NCI-H128 (cell line): Measurements from ENCODE around the gene MTRF1.

Experiments used
- DNase-seq: peaks from one replicate; lab custom pipeline; 2025; ENCODE audit not compliant: unreplicated experiment; lab: John Stamatoyannopoulos, UW

The MTRF1 gene

GRCh38 chr13:41224113-41225110, 39.0 kb downstream of the MTRF1 start:
- no peak for DNase-seq

- no peak for DNase-seq
Observed at GRCh38 chr13:41222259-41222852, 41.0 kb downstream of the MTRF1 start.

GRCh38 chr13:41220401-41220800, 43.0 kb downstream of the MTRF1 start:
- no peak for DNase-seq

GRCh38 chr13:41216160-41216559, 47.2 kb downstream of the MTRF1 start:
- no peak for DNase-seq

DNA sequence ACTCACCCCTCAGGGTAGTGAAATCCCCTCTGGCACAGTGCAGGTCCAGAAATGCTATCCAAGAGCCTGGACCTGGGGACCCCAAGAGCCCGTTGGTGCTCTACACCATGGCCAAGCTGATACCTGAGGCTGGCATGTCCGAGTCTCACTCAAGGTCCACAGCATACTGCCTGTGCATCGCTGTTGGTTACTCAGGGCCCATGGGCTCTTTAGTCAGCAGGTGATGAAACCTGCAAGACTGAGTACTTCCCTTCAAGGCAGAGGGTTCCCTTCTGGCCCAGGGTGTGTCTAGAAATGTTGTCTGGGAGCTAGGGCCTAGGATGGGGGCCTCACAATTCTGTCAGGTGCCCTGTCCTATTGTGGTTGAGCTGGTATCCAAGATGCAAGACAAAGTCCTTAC, 49.5 kb downstream of the MTRF1 start:
- DNase-seq: no peak

- no peak for DNase-seq
Observed at GRCh38 chr13:41213316-41213715, 50.1 kb downstream of the MTRF1 start.

- DNase-seq: no peak
Observed at GRCh38 chr13:41212881-41213280, 50.5 kb downstream of the MTRF1 start.

DNA sequence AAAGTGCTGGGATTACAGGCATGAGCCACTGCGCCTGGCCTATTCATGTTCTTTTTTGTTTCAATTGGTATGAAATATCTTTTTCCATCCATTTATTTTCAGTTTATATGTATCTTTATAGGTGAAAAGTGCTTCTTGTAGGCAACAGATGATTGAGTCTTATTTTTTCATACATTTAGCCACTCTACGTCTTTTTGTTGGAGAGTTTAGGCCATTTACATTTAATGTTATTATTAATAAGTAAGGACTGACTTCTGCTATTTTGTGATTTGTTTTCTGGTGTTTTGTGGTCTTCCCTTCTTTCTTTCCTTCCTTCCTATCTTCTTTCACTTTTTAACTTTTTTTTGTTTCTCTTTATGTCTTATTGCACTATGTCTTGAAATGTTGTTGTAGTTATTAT, 52.3 kb downstream of the MTRF1 start:
- DNase-seq: no peak

DNA sequence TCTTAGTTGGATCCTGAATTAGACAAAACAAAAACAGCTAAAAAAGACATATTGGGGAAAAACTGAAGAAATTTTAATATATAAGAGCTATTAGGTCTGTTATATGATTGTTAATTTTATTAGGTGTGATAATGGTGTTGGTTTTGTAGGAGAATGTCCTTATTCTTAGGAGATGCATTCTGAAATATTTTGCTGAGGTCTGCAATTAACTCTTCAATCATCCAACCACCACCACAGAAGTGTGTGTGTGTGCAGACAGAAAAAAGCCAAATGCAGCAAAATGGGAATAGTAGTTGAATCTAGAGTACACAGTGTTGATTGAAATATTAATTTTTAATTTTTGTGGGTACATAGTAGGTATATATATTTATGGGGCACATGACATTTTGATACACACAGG, 56.9 kb downstream of the MTRF1 start:
- DNase-seq: no peak

DNA sequence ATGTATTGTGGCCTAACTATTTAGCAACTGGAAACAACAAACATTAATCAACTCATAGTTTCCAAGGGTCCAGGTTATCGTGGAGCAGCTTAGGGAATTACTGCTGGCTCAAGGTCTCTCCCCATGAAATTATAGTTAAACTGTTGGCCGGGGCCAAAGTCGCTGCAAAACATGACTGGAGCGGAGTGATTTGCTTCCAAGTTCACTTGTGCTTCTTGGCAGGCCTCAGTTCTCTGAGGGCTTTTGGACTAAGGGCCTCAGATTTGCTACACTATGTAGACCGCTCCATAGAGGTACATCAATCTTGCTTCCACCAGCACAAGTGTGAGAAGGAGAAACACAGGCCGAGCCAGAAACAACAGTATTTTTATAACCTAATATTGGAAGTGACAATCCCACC, 59.6 kb downstream of the MTRF1 start:
- DNase-seq: no peak

DNA sequence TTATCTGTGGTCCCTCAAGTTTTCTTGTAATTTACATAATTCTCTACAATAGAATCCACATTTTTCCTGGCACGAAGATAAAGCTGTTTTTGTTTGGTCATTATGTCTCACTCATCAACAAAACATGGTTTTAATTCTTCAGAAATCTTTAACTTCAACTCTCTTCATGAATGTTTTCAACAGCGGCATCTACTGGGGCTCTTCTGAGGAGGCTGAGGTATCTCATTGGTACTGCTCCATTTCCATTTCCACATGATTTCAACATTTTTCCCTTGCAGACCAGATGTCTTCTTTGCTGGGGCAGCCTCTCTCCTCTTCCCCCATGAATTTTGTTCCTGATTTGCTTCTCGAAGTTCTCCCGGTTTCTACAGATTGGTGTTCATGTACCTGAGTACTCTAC, 63.2 kb downstream of the MTRF1 start:
- no peak for DNase-seq

GRCh38 chr13:41199526-41199925, 63.9 kb downstream of the MTRF1 start:
- no peak for DNase-seq

GRCh38 chr13:41199079-41199478, 64.3 kb downstream of the MTRF1 start:
- DNase-seq: no peak

DNA sequence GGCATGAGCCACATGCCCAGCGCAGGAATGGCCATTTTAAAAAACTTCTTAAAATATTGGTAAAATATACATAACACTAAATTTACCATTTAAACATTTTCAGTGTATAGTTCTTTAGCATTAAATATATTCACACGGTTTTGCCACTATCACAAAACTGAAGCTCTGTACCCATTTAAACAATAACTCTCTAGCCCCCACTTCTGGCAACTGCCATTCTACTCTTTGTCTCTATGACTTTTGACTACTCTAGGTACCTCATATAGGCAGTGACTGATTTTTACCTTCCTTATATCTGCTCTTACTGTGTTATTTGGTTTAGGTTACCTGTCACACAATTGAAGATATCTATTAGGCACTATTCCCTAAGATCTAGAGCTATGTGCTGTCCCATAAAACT, 66.8 kb downstream of the MTRF1 start:
- DNase-seq: no peak

GRCh38 chr13:41196011-41196410, 67.4 kb downstream of the MTRF1 start:
- DNase-seq: no peak

GRCh38 chr13:41193919-41194824, 69.2 kb downstream of the MTRF1 start, which contains the start of gene KBTBD7:
Gene KBTBD7, minus strand, starts transcription at chr13:41194569. Its CDS starts 312 bp downstream, at chr13:41194257.
- DNase-seq: peak; percentile 43

- no peak for DNase-seq
Observed at GRCh38 chr13:41193469-41193868, 69.9 kb downstream of the MTRF1 start.

GRCh38 chr13:41188584-41188983, 74.8 kb downstream of the MTRF1 start:
- DNase-seq: no peak

DNA sequence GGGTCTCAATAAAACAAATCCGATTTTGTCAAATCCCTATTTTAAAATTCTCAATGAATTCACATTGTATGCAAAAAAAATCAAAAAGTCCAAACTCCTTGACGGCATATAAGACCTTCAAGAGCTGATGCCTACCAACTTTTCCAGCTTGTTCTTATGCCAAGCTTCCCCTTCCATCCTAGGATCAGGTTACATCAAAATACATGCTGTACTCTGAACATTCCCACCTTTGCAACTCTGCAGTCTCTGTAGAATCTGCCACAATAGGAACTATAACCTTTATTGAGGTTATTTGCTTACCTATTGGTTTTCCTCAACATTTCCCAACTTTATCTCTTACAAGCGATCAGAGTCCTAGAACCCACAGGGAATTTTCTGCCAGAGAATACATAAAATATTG, 76.9 kb downstream of the MTRF1 start:
- no peak for DNase-seq

DNA sequence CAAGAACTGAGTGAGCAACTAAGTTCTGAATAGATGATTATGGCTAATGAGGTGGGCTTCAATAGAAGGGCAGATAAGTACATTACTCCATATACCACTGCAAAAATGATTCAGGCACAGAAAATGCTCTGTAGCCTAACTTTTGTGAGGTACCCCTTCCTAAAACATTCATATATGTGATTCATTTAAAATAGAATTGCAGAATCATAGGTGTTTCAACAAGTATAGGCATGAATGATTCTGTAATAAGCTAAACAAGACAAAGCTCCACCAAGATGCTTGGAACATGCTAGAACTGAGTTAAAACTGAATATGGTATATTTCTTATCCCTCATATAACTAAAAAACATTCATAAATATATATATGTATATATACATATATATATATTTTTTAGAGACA, 81.1 kb downstream of the MTRF1 start:
- no peak for DNase-seq

DNA sequence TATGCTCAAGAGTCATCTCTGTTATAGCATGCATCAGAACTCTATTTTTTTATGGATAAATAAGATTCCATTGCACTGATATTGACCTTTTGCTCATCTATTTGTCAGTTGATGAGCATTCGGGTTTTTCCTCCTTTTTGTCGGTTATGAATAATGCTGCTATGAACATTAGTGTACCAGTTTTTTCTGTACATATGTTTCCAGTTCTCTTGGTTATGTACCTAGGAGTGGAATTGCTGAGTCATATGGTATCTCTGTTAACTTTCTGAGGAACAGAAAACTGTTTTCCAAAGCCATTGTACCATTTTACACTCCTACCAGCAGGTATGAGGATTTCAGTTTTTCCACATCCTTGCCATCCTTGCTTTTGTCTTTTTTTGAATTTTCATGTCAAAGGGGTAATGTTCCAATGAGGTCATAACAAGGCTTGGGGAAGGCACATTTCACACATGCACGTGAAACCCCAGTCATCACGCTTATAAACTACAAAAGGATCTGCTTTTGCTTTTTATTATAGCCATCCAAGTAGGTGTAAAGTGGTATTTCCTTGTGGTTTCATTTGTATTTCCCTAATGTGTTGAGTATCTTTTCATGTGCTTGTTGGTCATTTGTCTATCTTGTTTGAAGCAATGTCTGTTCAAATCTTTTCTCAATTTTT, 83.7 kb downstream of the MTRF1 start:
- DNase-seq: no peak
